Nephron (organoid): ENCODE results near the gene KCTD3.

Source experiments
- H3K27ac Mint-ChIP-seq, 3 experiments: 2 replicates each; pipeline ENCODE4 v1.8.0; 2020; ENCODE audit warnings: mixed read lengths in 3 of 3, mild to moderate bottlenecking in 2 of 3, moderate library complexity in 1 of 3
- H3K27me3 Mint-ChIP-seq: 2 replicates; pipeline ENCODE4 v1.8.0; 2021; ENCODE audit warnings: low read depth, mild to moderate bottlenecking, moderate library complexity, mixed read lengths
- H3K36me3 Mint-ChIP-seq: 2 replicates; pipeline ENCODE4 v1.8.0; 2020; ENCODE audit warnings: low read depth, mixed read lengths
- H3K4me1 Mint-ChIP-seq: 2 replicates; pipeline ENCODE4 v1.8.0; 2020; ENCODE audit warnings: mixed read lengths
- H3K4me3 Mint-ChIP-seq, 3 experiments: 2 replicates each; pipeline ENCODE4 v1.8.0; 2020; ENCODE audit warnings: mild to moderate bottlenecking in 3 of 3, mixed read lengths in 3 of 3, moderate library complexity in 2 of 3
- H3K9me3 Mint-ChIP-seq: 2 replicates; pipeline ENCODE4 v1.8.0; 2020; ENCODE audit warnings: mixed read lengths
- CTCF ChIP-seq, 3 experiments: fragments of 200-600 bp; sonication (generic); IDR thresholded peaks; one replicate each; pipeline ENCODE4 v1.5.0; 2021; ENCODE audit warnings: antibody characterized with exemption in 3 of 3; ENCODE audit not compliant: unreplicated experiment in 3 of 3

The KCTD3 gene

GRCh38 chr1:215635827-215636226 lies 68.7 kb downstream of the KCTD3 start:
- Mint-ChIP-seq H3K27ac (peak overlapping the region in 1 of 3 experiments; percentile 45), H3K4me1 (peaks cover 11% of the 10 kb centered on the region), H3K36me3 (no peaks in the 10 kb centered on the region), H3K27me3 (no peaks in the 10 kb centered on the region), H3K9me3 (no peaks in the 10 kb centered on the region), H3K4me3 (no peak overlapping the region)
- no peak for TF ChIP-seq CTCF (IDR thresholded peaks at IDR 0.05; ENCODE audit: unreplicated experiment in 3 of 3)

DNA sequence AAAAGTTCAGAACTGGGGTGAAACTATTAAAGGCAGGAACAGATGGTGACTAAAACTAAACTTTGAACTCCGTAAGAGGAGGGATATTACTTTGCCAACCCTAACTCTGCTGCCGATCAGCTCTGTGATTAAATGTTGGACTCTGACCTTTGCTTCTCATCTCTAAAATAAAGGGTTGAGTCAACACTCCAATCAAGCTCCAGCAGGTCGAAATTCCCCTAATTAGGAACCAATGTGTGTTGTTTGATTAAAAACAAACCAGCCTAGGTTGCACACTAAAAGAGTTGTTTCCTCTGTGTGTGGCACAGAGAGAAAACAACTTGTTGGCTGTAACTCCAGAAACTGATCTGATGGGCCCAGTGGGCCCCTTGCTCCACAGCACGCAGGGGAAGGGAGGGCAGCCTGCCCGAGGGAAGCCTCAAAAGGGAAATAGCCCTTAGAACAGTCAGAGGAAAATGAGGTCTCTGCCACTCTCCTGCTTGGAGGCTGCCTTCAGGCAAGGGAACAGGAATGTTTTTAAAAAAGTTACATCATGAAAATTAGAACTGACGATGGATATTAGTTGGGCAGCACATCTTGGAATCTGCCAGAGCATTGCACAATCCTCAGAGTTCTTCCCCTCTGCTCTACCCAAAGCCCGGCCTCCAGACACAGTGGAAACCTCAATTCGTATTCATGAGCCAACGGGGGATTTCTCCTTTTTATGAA lies 69.3 kb downstream of the KCTD3 start:
- Mint-ChIP-seq H3K27me3 (no peaks in the 10 kb centered on the region), H3K9me3 (no peaks in the 10 kb centered on the region), H3K36me3 (no peaks in the 10 kb centered on the region), H3K27ac (peak overlapping the region; percentile 7 to 46 (median 45)), H3K4me3 (no peak overlapping the region), H3K4me1 (peaks cover 11% of the 10 kb centered on the region)
- no peak for TF ChIP-seq CTCF (IDR thresholded peaks at IDR 0.05; ENCODE audit: unreplicated experiment in 3 of 3)

- no peaks in the 10 kb centered on the region for H3K27me3 Mint-ChIP-seq
- no peak for TF ChIP-seq CTCF (IDR thresholded peaks at IDR 0.05; ENCODE audit: unreplicated experiment in 3 of 3)
- H3K36me3 Mint-ChIP-seq = no peaks in the 10 kb centered on the region
- no peak overlapping the region for H3K4me3 Mint-ChIP-seq
- H3K9me3 Mint-ChIP-seq = no peaks in the 10 kb centered on the region
- peak overlapping the region in 2 of 3 experiments; percentile 7 to 46 for H3K27ac Mint-ChIP-seq
- H3K4me1 Mint-ChIP-seq = peaks cover 11% of the 10 kb centered on the region
These were observed 70.0 kb downstream of the KCTD3 start for GRCh38 chr1:215637041-215637573.

GRCh38 chr1:215640429-215641148 lies 73.5 kb downstream of the KCTD3 start:
- TF ChIP-seq CTCF (IDR thresholded peaks at IDR 0.05; ENCODE audit: unreplicated experiment in 3 of 3) = no peak
- Mint-ChIP-seq H3K27ac (no peak overlapping the region), H3K9me3 (no peaks in the 10 kb centered on the region), H3K27me3 (no peaks in the 10 kb centered on the region), H3K4me1 (peaks cover 6% of the 10 kb centered on the region), H3K4me3 (no peak overlapping the region), H3K36me3 (no peaks in the 10 kb centered on the region)

DNA sequence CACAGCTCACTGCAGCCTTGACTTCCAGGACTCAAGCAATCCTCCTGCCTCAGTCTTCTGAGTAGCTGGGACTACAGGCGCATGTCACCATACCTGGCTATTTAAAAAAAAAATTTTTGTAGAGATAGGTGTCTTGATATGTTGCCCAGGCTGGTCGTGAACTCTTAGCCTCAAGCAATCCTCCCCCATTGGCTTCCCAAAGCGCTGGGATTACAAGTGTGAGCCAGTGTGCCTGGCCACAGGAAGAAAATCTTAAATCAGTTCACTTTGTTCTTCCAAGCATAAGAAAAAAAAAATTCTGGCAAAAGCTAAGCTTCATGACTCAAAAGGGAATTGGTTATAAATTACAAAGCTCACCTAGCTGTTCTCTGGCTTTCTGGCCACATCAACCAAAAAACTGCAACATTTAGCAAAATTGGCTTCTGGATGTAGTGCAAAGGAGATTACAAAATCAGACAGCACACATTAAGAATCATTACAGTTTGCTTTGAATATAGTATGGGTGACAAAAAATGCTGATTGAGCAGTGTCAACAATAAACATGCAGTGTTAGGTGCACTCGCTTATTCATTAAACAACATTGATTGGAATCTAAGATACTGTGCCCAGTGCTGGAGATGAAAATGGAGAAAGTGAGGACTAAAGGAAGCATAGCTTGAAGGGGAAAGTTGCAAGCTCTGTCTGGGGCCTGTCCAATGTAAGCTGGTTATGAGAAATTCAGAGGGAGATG lies 76.7 kb downstream of the KCTD3 start:
- Mint-ChIP-seq H3K4me1 (no peaks in the 10 kb centered on the region), H3K9me3 (no peaks in the 10 kb centered on the region), H3K36me3 (no peaks in the 10 kb centered on the region), H3K27ac (no peak overlapping the region), H3K27me3 (peaks cover 3% of the 10 kb centered on the region), H3K4me3 (no peak overlapping the region)
- no peak for TF ChIP-seq CTCF (IDR thresholded peaks at IDR 0.05; ENCODE audit: unreplicated experiment in 3 of 3)
